Esophagus muscularis mucosa (tissue), 4 donors: ENCODE measurements around the gene MCEMP1.

ENCODE experiments used
- CTCF ChIP-seq, 3 experiments: fragments of 200-600 bp in 2 of 3; fragments of 450-650 bp in 1 of 3; sonication (generic) in 2 of 3; IDR thresholded peaks; one replicate each; pipeline ENCODE4 v1.5.1; 2017 to 2019; ENCODE audit warnings: antibody characterized with exemption in 3 of 3, mild to moderate bottlenecking in 2 of 3, moderate library complexity in 1 of 3
- EP300 ChIP-seq: sonication (generic); formaldehyde crosslinking; IDR thresholded peaks from one replicate; pipeline ENCODE4 v1.6.1; 2017; ENCODE audit warnings: antibody characterized with exemption
- POLR2A ChIP-seq: fragments of 450-650 bp; IDR thresholded peaks from one replicate; pipeline ENCODE4 v1.6.1; 2017; ENCODE audit warnings: antibody characterized with exemption, moderate library complexity, mild to moderate bottlenecking, low read depth

GRCh38 chr19:7658219-7658686 is 18.6 kb upstream of the MCEMP1 start:
- TF ChIP-seq EP300 = no peak
- TF ChIP-seq CTCF (IDR thresholded peaks at IDR 0.05) = no peak
- TF ChIP-seq POLR2A = no peak
